Endothelial cell (in vitro differentiated cells): ENCODE data around the gene SLC17A7. TPM values are rescaled to one million over a fixed set of nuclear protein-coding genes. Genes with fewer than 3 reads are reported as not detected.

Experiments
- DNase-seq: peaks from one replicate; pipeline ENCODE4 v3.0.0; 2021; ENCODE audit warnings: low spot score
- H3K27ac Mint-ChIP-seq: one replicate; pipeline ENCODE4 v1.8.0; 2021; ENCODE audit warnings: mixed read lengths, inconsistent platforms; ENCODE audit not compliant: unreplicated experiment
- H3K27me3 Mint-ChIP-seq: one replicate; pipeline ENCODE4 v1.8.0; 2021; ENCODE audit warnings: mild to moderate bottlenecking, moderate library complexity, mixed read lengths, inconsistent platforms; ENCODE audit not compliant: unreplicated experiment
- H3K36me3 Mint-ChIP-seq: one replicate; pipeline ENCODE4 v1.8.0; 2021; ENCODE audit warnings: mild to moderate bottlenecking, low read depth, mixed read lengths, inconsistent platforms; ENCODE audit not compliant: unreplicated experiment
- H3K4me1 Mint-ChIP-seq: one replicate; pipeline ENCODE4 v1.8.0; 2021; ENCODE audit warnings: mild to moderate bottlenecking, mixed read lengths, inconsistent platforms; ENCODE audit not compliant: unreplicated experiment
- H3K4me3 Mint-ChIP-seq: one replicate; pipeline ENCODE4 v1.8.0; 2021; ENCODE audit warnings: mild to moderate bottlenecking, mixed read lengths, inconsistent platforms; ENCODE audit not compliant: unreplicated experiment
- H3K9me3 Mint-ChIP-seq: one replicate; pipeline ENCODE4 v1.8.0; 2021; ENCODE audit warnings: mixed read lengths, inconsistent platforms; ENCODE audit not compliant: unreplicated experiment
- total RNA-seq: library from RNA; stranded (reverse); fragmentation: NEBNext Ultra II Directional; extraction: Animal tissue kit (Norgen Biotek cat#: 25700); gene quantifications from one replicate; pipeline ENCODE4 v1.2.1, GENCODE V29; 2021; ENCODE audit not compliant: unreplicated experiment
- TF ChIP-seq, protein P1 (sequence below): fragments of 200-600 bp; sonication (generic); IDR thresholded peaks from one replicate; pipeline ENCODE4 v1.5.0; 2021; ENCODE audit warnings: antibody characterized with exemption; ENCODE audit not compliant: unreplicated experiment

SLC17A7 gene
- total RNA-seq, 1 donor from 2014 or later, result 0.92 TPM

DNA sequence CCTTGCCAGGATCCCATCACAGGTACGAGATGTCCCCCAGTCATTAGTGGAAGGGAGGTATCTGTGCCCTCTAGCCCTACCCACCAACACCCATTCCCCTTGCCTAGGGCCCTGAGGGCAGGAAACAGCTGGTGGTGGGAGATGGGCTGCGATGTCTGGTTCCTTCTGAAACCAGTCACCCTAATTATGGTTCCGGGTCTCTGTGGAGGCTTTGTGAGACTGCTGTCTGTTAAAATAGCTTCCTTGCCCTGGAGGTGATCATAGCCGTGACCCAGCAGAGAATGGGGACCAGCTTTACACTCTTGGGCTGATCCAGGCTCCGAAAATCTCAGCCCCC, 17.2 kb upstream of the SLC17A7 start:
- TF ChIP-seq, protein P1, sequence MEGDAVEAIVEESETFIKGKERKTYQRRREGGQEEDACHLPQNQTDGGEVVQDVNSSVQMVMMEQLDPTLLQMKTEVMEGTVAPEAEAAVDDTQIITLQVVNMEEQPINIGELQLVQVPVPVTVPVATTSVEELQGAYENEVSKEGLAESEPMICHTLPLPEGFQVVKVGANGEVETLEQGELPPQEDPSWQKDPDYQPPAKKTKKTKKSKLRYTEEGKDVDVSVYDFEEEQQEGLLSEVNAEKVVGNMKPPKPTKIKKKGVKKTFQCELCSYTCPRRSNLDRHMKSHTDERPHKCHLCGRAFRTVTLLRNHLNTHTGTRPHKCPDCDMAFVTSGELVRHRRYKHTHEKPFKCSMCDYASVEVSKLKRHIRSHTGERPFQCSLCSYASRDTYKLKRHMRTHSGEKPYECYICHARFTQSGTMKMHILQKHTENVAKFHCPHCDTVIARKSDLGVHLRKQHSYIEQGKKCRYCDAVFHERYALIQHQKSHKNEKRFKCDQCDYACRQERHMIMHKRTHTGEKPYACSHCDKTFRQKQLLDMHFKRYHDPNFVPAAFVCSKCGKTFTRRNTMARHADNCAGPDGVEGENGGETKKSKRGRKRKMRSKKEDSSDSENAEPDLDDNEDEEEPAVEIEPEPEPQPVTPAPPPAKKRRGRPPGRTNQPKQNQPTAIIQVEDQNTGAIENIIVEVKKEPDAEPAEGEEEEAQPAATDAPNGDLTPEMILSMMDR, result no peak
- no peak for DNase-seq
- Mint-ChIP-seq H3K27ac (no peak overlapping the region), H3K4me1 (peaks cover 8% of the 10 kb centered on the region), H3K36me3 (peaks cover 6% of the 10 kb centered on the region), H3K9me3 (no peaks in the 10 kb centered on the region), H3K27me3 (peaks cover 18% of the 10 kb centered on the region), H3K4me3 (no peak overlapping the region)

DNA sequence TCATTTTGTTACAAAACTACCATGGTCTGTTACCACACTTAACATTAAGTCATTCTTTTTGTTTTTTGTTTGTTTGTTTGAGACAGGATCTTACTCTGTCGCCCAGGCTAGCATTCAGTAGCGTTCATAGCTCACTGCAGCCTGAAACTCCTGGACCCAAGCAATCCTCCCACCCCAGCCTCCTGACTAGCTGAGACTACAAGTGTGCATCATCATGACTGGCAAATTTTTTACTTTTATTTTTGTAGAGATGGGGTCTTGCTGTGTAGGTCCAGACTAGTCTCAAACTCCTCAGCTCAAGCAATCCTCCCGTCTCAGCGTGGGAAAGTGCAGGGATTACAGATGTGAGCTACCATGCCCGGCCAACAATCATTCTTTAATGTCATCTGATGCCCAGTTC, 15.0 kb upstream of the SLC17A7 start:
- Mint-ChIP-seq H3K27me3 (peaks cover 24% of the 10 kb centered on the region), H3K27ac (peak overlapping the region; percentile 38), H3K36me3 (peaks cover 13% of the 10 kb centered on the region), H3K4me1 (peaks cover 20% of the 10 kb centered on the region), H3K4me3 (no peak overlapping the region), H3K9me3 (no peaks in the 10 kb centered on the region)
- TF ChIP-seq, protein P1, result no peak
- no peak for DNase-seq

DNA sequence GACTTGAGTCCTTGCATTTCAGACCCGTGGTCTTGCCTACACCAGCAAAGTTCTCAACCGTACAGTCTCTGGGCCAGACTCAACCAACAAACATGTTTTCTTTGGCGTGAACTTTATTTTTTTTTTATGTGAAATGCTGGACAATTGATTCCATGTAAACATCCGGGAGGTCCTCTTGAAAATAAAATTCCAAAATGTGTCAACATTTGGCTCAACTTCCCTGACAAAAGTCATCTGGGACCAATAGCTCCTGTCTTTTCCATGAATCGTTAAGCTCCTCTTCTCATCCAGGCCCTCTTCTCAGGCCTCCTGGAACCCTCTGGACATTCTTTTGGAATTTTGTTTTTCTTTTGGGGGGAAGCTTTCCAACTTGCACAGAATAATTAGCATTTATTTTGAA, 14.4 kb upstream of the SLC17A7 start:
- TF ChIP-seq, protein P1, result no peak
- H3K4me1 Mint-ChIP-seq, result peaks cover 22% of the 10 kb centered on the region
- H3K36me3 Mint-ChIP-seq, result peaks cover 13% of the 10 kb centered on the region
- no peak for DNase-seq
- no peaks in the 10 kb centered on the region for H3K9me3 Mint-ChIP-seq
- no peak overlapping the region for H3K4me3 Mint-ChIP-seq
- H3K27ac Mint-ChIP-seq, result peak overlapping the region; percentile 38
- H3K27me3 Mint-ChIP-seq, result peaks cover 25% of the 10 kb centered on the region

DNA sequence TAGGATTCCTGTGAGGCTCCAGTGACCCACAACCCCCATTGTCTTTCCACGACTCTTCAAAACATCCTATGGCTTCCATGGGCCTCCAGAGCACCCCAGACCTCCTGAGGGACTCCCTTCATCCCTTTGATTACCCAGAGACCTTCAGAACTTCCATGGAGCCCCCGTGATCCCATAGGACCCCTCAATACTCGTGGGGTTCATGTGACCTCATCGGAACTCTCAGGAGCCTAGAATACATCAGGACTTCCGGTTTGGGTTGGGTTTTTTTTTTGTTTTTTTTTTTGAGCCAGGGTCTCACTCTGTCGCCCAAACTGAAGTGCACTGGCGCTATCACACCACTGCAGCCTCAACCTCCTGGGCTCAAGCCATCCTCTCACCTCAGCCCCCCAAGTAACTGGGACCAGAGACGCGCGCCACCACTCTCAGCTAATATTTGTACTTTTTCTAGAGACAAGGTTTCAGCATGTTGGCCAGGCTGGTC, 12.5 kb upstream of the SLC17A7 start:
- peaks cover 22% of the 10 kb centered on the region for H3K36me3 Mint-ChIP-seq
- H3K27ac Mint-ChIP-seq, result peak overlapping the region; percentile 100

DNA sequence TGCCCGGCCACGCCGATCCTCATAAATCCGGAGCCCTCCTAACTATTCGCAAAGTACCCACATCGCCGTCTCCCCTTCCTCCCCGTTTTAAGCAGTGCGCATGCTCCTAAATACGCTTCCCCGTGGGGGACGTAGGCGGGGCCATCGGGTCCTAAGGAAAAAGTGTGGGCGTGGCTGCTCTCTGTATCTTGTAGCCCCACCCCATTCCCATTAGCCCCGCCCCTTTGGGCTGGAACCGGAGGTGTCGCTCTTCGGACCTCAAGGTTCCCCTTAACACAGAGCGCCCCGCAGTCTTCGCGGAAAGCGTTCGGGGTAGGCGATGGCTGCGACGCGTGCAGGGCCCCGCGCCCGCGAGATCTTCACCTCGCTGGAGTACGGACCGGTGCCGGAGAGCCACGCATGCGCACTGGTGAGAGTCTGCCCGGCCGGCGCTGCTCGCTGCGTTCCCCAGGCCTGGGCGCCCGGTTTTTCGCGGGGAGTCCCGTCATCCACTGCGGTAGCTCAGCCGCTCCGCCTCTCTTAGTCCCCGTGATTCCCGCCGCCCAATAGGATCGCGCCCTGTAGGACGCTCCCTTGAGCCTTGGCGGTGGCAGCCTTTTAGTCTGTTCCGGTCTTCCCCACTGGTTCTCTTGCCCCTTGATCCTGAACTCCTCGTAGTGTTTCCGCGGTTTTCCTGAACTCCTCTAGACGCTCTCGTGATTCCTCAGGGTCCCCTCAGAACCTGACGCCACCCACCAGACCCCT, 11.9 kb upstream of the SLC17A7 start, which contains the start of gene ALDH16A1:
ALDH16A1 (plus strand) TSS at position 213 of the 744 bp plus-strand sequence; CDS start at position 320, 107 bp downstream.
- Mint-ChIP-seq H3K4me1 (peaks cover 31% of the 10 kb centered on the region), H3K27me3 (peaks cover 32% of the 10 kb centered on the region), H3K27ac (peak within 1 kb of the TSS; percentile 100), H3K36me3 (peaks cover 28% of the 10 kb centered on the region), H3K4me3 (peak within 1 kb of the TSS; percentile 99), H3K9me3 (no peaks in the 10 kb centered on the region)
- TF ChIP-seq, protein P1, result no peak
- peak; percentile 98 for DNase-seq

More for the DNA sequence above, 12.5 kb upstream of the SLC17A7 start:
- Mint-ChIP-seq H3K9me3 (no peaks in the 10 kb centered on the region), H3K4me1 (peaks cover 28% of the 10 kb centered on the region), H3K27me3 (peaks cover 30% of the 10 kb centered on the region), H3K4me3 (peak overlapping the region; percentile 99)
- DNase-seq, result no peak
- TF ChIP-seq, protein P1, result no peak
